ENCODE results near the gene FAR1. TPM values are rescaled to one million over a fixed set of nuclear protein-coding genes. Genes with fewer than 3 reads are reported as not detected.

FAR1 gene
- total RNA-seq, 4 donors from 2014 or later: 8.0 to 17.0 (median 13.5) TPM

GRCh38 chr11:13718394-13718793 is 49.9 kb downstream of the FAR1 start:
- TF ChIP-seq CTCF (IDR thresholded peaks at IDR 0.05) (no peak), POLR2A (IDR thresholded peaks at IDR 0.05) (no peak)
- no peak for DNase-seq (ENCODE audit: low spot score in 2 of 2)
- intact Hi-C loops (cut with DNase I; ENCODE audit: low total_unique reads): loop anchor here (5.0 kb wide), 1 partner anchor 1261 kb away; no protein-coding TSS in a partner anchor
- H3K4me3 ChIP-seq (ENCODE audit: low read depth, poor library complexity, severe bottlenecking): no peak overlapping the region

GRCh38 chr11:13720940-13721339 is 52.5 kb downstream of the FAR1 start:
- DNase-seq (ENCODE audit: low spot score in 2 of 2): no peak
- TF ChIP-seq CTCF (IDR thresholded peaks at IDR 0.05) (no peak), POLR2A (IDR thresholded peaks at IDR 0.05) (no peak)
- 40 to 49% methylated on average over 1 of the region's 1 CpG for WGBS, 2 donors
- H3K4me3 ChIP-seq (ENCODE audit: low read depth, poor library complexity, severe bottlenecking): no peak overlapping the region
- intact Hi-C loops (cut with DNase I; ENCODE audit: low total_unique reads): no loop called here

- intact Hi-C loops (cut with DNase I; ENCODE audit: low total_unique reads): no loop called here
- DNase-seq (ENCODE audit: low spot score in 2 of 2): no peak
- no peak overlapping the region for H3K4me3 ChIP-seq (ENCODE audit: low read depth, poor library complexity, severe bottlenecking)
- TF ChIP-seq CTCF (IDR thresholded peaks at IDR 0.05) (no peak), POLR2A (IDR thresholded peaks at IDR 0.05) (no peak)
These were observed 53.3 kb downstream of the FAR1 start for GRCh38 chr11:13721760-13722159.

GRCh38 chr11:13726456-13726855 is 58.0 kb downstream of the FAR1 start:
- no peak for DNase-seq (ENCODE audit: low spot score in 2 of 2)
- H3K4me3 ChIP-seq (ENCODE audit: low read depth, poor library complexity, severe bottlenecking): no peak overlapping the region
- TF ChIP-seq CTCF (IDR thresholded peaks at IDR 0.05) (no peak), POLR2A (IDR thresholded peaks at IDR 0.05) (no peak)
- intact Hi-C loops (cut with DNase I; ENCODE audit: low total_unique reads): no loop called here
- WGBS, 2 donors: 96 to 97% methylated on average over 1 of the region's 1 CpG

GRCh38 chr11:13728076-13728475 is 59.6 kb downstream of the FAR1 start:
- TF ChIP-seq CTCF (IDR thresholded peaks at IDR 0.05): no peak
- no peak for TF ChIP-seq POLR2A (IDR thresholded peaks at IDR 0.05)
- no peak overlapping the region for H3K4me3 ChIP-seq (ENCODE audit: low read depth, poor library complexity, severe bottlenecking)
- intact Hi-C loops (cut with DNase I; ENCODE audit: low total_unique reads): no loop called here
- DNase-seq (ENCODE audit: low spot score in 2 of 2): no peak

GRCh38 chr11:13734530-13734929 is 66.1 kb downstream of the FAR1 start:
- no peak for DNase-seq (ENCODE audit: low spot score in 2 of 2)
- WGBS, 2 donors: 86 to 93% methylated on average over 3 of the region's 3 CpGs
- intact Hi-C loops (cut with DNase I; ENCODE audit: low total_unique reads): no loop called here
- TF ChIP-seq POLR2A (IDR thresholded peaks at IDR 0.05) (no peak), CTCF (IDR thresholded peaks at IDR 0.05) (no peak)
- H3K4me3 ChIP-seq (ENCODE audit: low read depth, poor library complexity, severe bottlenecking): no peak overlapping the region
